GM18502 (cell line): ENCODE measurements around the gene ARSB.
A peak's percentile ranks its signal among the peaks of the same experiment; 100 is the strongest.
"Not testable (repeated sequence)": the region's sequence is repeated elsewhere in the genome, so short reads cannot be mapped to it uniquely, and the experiment has no call there.

Experiments used
- ATAC-seq: cut with Tn5 transposase; IDR thresholded peaks from one replicate; pipeline ENCODE4 v1.9.1; 2021; ENCODE audit warnings: mild to moderate bottlenecking; ENCODE audit not compliant: unreplicated experiment, poor library complexity

Gene ARSB

GRCh38 chr5:78907255-78907891, 77.7 kb downstream of the ARSB start:
- ATAC-seq: no peak

- ATAC-seq: peak; percentile 70
These were observed 79.8 kb downstream of the ARSB start for GRCh38 chr5:78905084-78905938.

- no peak for ATAC-seq
These were observed 81.2 kb downstream of the ARSB start for GRCh38 chr5:78903861-78904260.

GRCh38 chr5:78903353-78903752, 81.8 kb downstream of the ARSB start:
- no peak for ATAC-seq

- ATAC-seq: no peak
These were observed 85.2 kb downstream of the ARSB start for GRCh38 chr5:78899922-78900362.

GRCh38 chr5:78896132-78896531, 89.0 kb downstream of the ARSB start:
- ATAC-seq: no peak

- ATAC-seq: no peak
These were observed 89.5 kb downstream of the ARSB start for GRCh38 chr5:78895616-78896015.

GRCh38 chr5:78893940-78894677, 91.0 kb downstream of the ARSB start:
- ATAC-seq: peak; percentile 55

- ATAC-seq: no peak
These were observed 94.3 kb downstream of the ARSB start for GRCh38 chr5:78890667-78891379.

GRCh38 chr5:78889369-78890140, 95.6 kb downstream of the ARSB start:
- ATAC-seq: no peak

- ATAC-seq: no peak
These were observed 96.3 kb downstream of the ARSB start for GRCh38 chr5:78888580-78889368.

- peak; percentile 96 for ATAC-seq
These were observed 97.6 kb downstream of the ARSB start for GRCh38 chr5:78887384-78888118.

GRCh38 chr5:78886341-78887230, 98.5 kb downstream of the ARSB start:
- no peak for ATAC-seq

GRCh38 chr5:78881884-78882283, 103.2 kb downstream of the ARSB start:
- ATAC-seq: no peak

GRCh38 chr5:78879516-78879915, 105.6 kb downstream of the ARSB start:
- no peak for ATAC-seq

GRCh38 chr5:78866076-78866475, 119.0 kb downstream of the ARSB start:
- not testable (repeated sequence) for ATAC-seq

GRCh38 chr5:78858364-78858763, 126.7 kb downstream of the ARSB start:
- ATAC-seq: no peak
